ENCODE results near the gene SIK1. TPM values are rescaled to one million over a fixed set of nuclear protein-coding genes. Genes with fewer than 3 reads are reported as not detected.

Gene SIK1
- total RNA-seq, 2 experiments from 2014 or later = 314 to 317 TPM

DNA sequence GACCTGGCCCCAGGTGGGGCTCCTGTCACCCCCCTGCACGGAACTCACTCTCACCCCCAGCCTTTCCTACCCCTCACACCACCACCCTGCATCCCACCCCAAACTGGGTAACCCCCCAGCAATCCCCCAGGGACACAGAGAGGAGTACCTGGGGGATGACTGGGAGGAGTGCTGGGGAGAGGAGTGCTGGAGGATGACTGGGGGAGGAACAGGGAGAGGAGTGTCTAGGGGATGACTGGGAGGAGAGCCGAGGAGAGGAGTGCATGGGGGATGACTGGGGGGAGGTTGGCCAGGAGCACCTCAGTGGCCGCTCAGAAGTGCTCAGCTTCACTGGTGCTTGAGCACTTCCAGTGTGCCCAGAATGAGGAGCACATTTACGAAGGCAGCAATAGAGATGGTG is 59.1 kb downstream of the SIK1 start:
- Histone ChIP-seq H3K36me3 (ENCODE audit: insufficient read depth, low read length) (no peaks in the 10 kb centered on the region), H3K9me3 (ENCODE audit: control insufficient read depth in 1 of 2, insufficient read depth in 1 of 2, low read length in 2 of 2) (no peaks in the 10 kb centered on the region), H3K27ac (ENCODE audit: low read depth in 1 of 2, low read length in 2 of 2) (no peak overlapping the region), H3K4me3 (ENCODE audit: low read length) (no peak overlapping the region), H3K4me1 (ENCODE audit: insufficient read depth, low read length) (peaks cover 10% of the 10 kb centered on the region), H3K27me3 (ENCODE audit: control insufficient read depth in 1 of 2, insufficient read depth in 2 of 2, low read length in 2 of 2) (no peaks in the 10 kb centered on the region)
- no peak for DNase-seq
- Mint-ChIP-seq H3K36me3 (ENCODE audit: low read depth) (no peaks in the 10 kb centered on the region), H3K27me3 (no peaks in the 10 kb centered on the region), H3K9me3 (no peaks in the 10 kb centered on the region), H3K4me3 (no peak overlapping the region), H3K27ac (no peak overlapping the region), H3K4me1 (ENCODE audit: low read depth) (peaks cover 4% of the 10 kb centered on the region)
- CTCF ChIA-PET = no interaction called here
- POLR2A ChIA-PET = no interaction called here
- TF ChIP-seq, protein P1, sequence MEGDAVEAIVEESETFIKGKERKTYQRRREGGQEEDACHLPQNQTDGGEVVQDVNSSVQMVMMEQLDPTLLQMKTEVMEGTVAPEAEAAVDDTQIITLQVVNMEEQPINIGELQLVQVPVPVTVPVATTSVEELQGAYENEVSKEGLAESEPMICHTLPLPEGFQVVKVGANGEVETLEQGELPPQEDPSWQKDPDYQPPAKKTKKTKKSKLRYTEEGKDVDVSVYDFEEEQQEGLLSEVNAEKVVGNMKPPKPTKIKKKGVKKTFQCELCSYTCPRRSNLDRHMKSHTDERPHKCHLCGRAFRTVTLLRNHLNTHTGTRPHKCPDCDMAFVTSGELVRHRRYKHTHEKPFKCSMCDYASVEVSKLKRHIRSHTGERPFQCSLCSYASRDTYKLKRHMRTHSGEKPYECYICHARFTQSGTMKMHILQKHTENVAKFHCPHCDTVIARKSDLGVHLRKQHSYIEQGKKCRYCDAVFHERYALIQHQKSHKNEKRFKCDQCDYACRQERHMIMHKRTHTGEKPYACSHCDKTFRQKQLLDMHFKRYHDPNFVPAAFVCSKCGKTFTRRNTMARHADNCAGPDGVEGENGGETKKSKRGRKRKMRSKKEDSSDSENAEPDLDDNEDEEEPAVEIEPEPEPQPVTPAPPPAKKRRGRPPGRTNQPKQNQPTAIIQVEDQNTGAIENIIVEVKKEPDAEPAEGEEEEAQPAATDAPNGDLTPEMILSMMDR (IDR thresholded peaks at IDR 0.05) = no peak
- intact Hi-C loops (cut with DNase I, micrococcal nuclease) = no loop called here
- ATAC-seq (ENCODE audit: poor library complexity) = no peak

GRCh38 chr21:43367296-43367695 is 59.6 kb downstream of the SIK1 start:
- Histone ChIP-seq H3K27ac (ENCODE audit: low read depth in 1 of 2, low read length in 2 of 2) (no peak overlapping the region), H3K9me3 (ENCODE audit: control insufficient read depth in 1 of 2, insufficient read depth in 1 of 2, low read length in 2 of 2) (no peaks in the 10 kb centered on the region), H3K4me1 (ENCODE audit: insufficient read depth, low read length) (peaks cover 16% of the 10 kb centered on the region), H3K4me3 (ENCODE audit: low read length) (no peak overlapping the region), H3K36me3 (ENCODE audit: insufficient read depth, low read length) (no peaks in the 10 kb centered on the region), H3K27me3 (ENCODE audit: control insufficient read depth in 1 of 2, insufficient read depth in 2 of 2, low read length in 2 of 2) (no peaks in the 10 kb centered on the region)
- ATAC-seq (ENCODE audit: poor library complexity) = no peak
- Mint-ChIP-seq H3K27ac (no peak overlapping the region), H3K4me1 (ENCODE audit: low read depth) (peaks cover 9% of the 10 kb centered on the region), H3K36me3 (ENCODE audit: low read depth) (no peaks in the 10 kb centered on the region), H3K27me3 (no peaks in the 10 kb centered on the region), H3K9me3 (no peaks in the 10 kb centered on the region), H3K4me3 (no peak overlapping the region)
- POLR2A ChIA-PET = no interaction called here
- TF ChIP-seq, protein P1 (IDR thresholded peaks at IDR 0.05) = no peak
- CTCF ChIA-PET = no interaction called here
- no peak for DNase-seq
- intact Hi-C loops (cut with DNase I, micrococcal nuclease) = no loop called here

DNA sequence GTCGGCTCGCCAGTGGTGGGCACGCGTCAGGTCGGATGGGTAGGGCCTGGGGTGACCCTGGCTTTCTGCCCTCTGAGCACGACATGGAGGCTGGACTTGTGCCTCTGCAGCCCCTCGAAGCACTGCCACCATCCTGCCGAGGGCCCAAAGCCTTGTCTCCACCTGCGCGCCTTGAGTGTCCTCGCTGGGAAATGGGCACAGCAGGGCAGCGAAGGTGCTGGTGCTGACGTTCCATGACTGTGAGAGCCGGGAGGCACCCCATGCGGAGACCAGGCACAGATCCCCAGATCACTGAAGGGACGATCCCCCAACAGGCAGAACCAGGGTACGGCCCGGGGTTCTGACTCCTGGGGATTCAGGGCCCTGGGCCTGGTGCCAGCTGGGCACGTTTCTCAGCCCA is 60.3 kb downstream of the SIK1 start:
- DNase-seq (no peak), ATAC-seq (ENCODE audit: poor library complexity) (no peak)
- Mint-ChIP-seq H3K27ac (no peak overlapping the region), H3K4me3 (no peak overlapping the region), H3K4me1 (ENCODE audit: low read depth) (peaks cover 16% of the 10 kb centered on the region), H3K9me3 (no peaks in the 10 kb centered on the region), H3K36me3 (ENCODE audit: low read depth) (no peaks in the 10 kb centered on the region), H3K27me3 (no peaks in the 10 kb centered on the region)
- Histone ChIP-seq H3K27me3 (ENCODE audit: control insufficient read depth in 1 of 2, insufficient read depth in 2 of 2, low read length in 2 of 2) (no peaks in the 10 kb centered on the region), H3K36me3 (ENCODE audit: insufficient read depth, low read length) (no peaks in the 10 kb centered on the region), H3K4me3 (ENCODE audit: low read length) (no peak overlapping the region), H3K4me1 (ENCODE audit: insufficient read depth, low read length) (peaks cover 22% of the 10 kb centered on the region), H3K9me3 (ENCODE audit: control insufficient read depth in 1 of 2, insufficient read depth in 1 of 2, low read length in 2 of 2) (no peaks in the 10 kb centered on the region), H3K27ac (ENCODE audit: low read depth in 1 of 2, low read length in 2 of 2) (no peak overlapping the region)
- intact Hi-C loops (cut with DNase I, micrococcal nuclease) = no loop called here
- ChIA-PET POLR2A (no interaction called here), CTCF (no interaction called here)
- TF ChIP-seq, protein P1 (IDR thresholded peaks at IDR 0.05) = no peak
